Stimulated activated memory B cell treated with anti-CD40 and anti-IgM and Interleukin-4, amounts not matched to agents 10 μg/mL and 1 μg/mL and 100 μg/mL, for 72 hours (primary cell): ENCODE data around the gene MRPL40.
"Not testable (repeated sequence)": the region's sequence is repeated elsewhere in the genome, so short reads cannot be mapped to it uniquely, and the experiment has no call there.

ENCODE experiments used
- ATAC-seq: fragments of 150-1000 bp; cut with Tn5 transposase; 2 replicates; pipeline ENCODE4 v1.10.0; 2021
- H3K27ac Mint-ChIP-seq: one replicate; pipeline ENCODE4 v1.8.0; 2022; ENCODE audit warnings: mild to moderate bottlenecking, mixed read lengths
- H3K27me3 Mint-ChIP-seq: one replicate; pipeline ENCODE4 v1.8.0; 2022; ENCODE audit warnings: mixed read lengths
- H3K36me3 Mint-ChIP-seq: one replicate; pipeline ENCODE4 v1.8.0; 2022; ENCODE audit warnings: mixed read lengths
- H3K4me1 Mint-ChIP-seq: one replicate; pipeline ENCODE4 v1.8.0; 2022; ENCODE audit warnings: mixed read lengths
- H3K4me3 Mint-ChIP-seq: one replicate; pipeline ENCODE4 v1.8.0; 2022; ENCODE audit warnings: mild to moderate bottlenecking, moderate library complexity, mixed read lengths
- H3K9me3 Mint-ChIP-seq: one replicate; pipeline ENCODE4 v1.8.0; 2022; ENCODE audit warnings: mixed read lengths

Gene MRPL40

DNA sequence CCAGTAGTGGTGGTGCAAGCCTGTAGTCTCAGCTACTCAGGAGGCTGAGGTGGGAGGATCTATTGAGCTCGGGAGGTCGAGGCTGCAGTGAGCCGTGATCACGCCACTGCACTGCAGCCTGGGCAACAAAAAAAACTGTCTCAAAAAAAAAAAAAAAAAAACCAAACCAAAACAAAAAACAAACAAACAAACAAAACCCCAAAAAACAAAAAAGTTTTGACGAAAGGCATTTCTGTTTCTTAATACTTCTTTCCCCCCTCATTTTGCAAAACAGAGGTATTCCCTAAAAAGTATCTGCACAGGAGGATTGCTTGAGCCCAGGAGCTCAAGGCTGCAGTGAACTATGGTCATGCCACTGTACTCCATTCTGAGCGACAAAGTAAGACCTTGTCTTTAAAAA is 12.0 kb upstream of the MRPL40 start:
- H3K27ac Mint-ChIP-seq = peak overlapping the region; percentile 26
- H3K27me3 Mint-ChIP-seq = no peaks in the 10 kb centered on the region
- ATAC-seq = no peak
- H3K4me1 Mint-ChIP-seq = peaks cover 53% of the 10 kb centered on the region
- H3K36me3 Mint-ChIP-seq = peaks cover 17% of the 10 kb centered on the region
- H3K4me3 Mint-ChIP-seq = no peak overlapping the region
- H3K9me3 Mint-ChIP-seq = peaks cover 3% of the 10 kb centered on the region

DNA sequence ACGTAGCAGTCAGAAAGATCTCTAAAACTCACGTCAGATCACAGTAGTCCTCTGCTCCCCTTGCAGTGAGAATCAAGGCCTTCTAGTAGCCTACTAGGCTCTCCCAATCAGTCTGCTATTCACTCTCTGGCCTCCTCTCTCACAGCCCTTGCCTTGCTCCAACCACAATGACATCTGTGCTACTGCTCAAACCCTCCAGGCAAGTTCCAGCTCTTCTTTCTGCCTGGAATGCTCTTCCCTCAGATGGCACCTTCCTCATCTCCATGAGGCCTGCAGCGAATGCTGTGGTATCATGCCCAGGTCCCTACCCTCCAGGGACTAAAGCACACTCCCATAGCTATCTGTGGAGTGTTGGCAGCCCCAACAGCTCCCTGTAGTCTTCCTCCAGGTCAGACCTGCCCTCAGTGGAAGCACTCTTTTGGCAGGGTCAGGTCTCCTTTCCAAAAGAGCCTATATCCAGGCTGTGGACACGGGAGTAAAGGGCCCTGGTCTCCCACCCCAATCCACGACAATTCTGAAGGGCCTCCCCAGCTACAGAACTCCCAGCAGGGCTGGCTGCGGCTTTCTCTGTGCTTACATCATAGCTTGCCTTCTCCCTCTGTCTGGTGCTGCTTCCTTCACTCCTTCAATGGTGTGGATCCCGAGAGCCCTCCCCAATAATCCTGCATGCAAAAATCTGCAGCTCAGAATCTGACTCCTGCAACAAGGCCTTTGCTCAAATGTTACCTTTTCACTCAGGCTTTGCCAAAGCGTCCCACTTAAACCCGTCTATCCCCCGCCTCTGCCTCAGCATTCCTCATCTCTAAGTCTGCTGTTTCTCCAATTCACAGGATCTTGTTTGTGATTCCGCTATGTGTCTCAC is 9.7 kb upstream of the MRPL40 start:
- Mint-ChIP-seq H3K4me3 (no peak overlapping the region), H3K27ac (peak overlapping the region; percentile 14), H3K4me1 (peaks cover 63% of the 10 kb centered on the region), H3K36me3 (peaks cover 14% of the 10 kb centered on the region), H3K27me3 (no peaks in the 10 kb centered on the region), H3K9me3 (peaks cover 3% of the 10 kb centered on the region)
- ATAC-seq = no peak

DNA sequence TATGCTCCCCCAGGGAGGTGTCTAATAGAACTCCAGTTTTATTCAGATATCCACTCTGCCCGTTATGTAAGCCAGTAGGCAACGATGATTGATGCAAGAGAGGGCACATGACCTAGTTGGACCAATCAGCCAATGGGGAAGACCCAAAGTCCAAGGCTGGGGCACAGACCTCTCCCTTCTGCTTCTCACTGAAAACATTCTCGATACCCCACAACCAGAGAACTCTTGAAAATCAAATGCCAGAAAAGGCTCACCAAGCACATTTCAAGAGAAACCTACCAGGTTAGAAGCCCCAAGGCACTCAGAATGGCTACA is 8.2 kb upstream of the MRPL40 start:
- Mint-ChIP-seq H3K4me3 (no peak overlapping the region), H3K4me1 (peaks cover 68% of the 10 kb centered on the region), H3K9me3 (no peaks in the 10 kb centered on the region), H3K27ac (no peak overlapping the region), H3K27me3 (no peaks in the 10 kb centered on the region), H3K36me3 (peaks cover 9% of the 10 kb centered on the region)
- no peak for ATAC-seq

DNA sequence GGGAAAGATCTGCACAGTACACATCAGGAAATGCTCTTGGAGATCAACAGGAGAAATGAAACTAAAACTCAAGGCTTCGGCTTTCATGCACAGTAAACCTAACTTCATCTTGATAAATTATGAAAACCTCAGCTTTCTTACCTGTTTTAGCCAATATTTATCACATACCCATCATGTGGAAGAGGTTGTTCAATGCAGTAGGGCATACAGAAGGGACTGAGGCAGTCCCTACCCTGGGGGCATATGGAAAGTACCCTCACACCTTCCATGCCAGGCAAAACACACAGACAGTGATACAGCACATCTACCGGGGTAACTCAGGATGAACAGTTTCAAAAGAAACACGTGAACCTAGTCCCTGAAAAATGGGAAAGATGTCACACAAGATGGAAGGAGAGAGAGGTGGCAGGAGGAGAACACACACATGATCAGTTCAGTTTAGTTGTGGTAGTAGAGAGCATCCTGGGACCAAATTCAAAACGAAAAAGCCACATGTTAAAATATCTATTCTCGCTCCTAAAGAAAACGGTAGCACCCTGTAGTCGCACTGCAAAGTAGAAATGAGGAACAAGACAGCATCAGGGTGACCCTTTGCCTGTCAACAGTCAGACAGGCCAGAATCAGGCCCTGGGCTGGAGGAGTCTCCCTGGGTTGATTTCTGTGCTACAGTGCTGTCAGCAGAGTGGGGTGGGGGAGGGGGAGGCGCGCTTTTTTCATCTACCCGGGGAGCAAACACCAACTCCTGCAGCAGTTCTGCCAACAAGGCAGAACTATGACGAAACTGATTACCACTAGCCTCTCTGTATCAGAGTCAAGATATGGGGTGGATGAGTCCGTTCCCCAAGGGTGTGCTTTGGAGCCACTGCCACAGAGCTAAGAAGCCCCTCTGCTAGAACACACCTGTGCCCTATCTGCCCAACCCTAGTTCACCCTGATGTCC is 2.1 kb upstream of the MRPL40 start:
- Mint-ChIP-seq H3K9me3 (no peaks in the 10 kb centered on the region), H3K27me3 (no peaks in the 10 kb centered on the region), H3K36me3 (peaks cover 10% of the 10 kb centered on the region), H3K27ac (peak overlapping the region; percentile 97), H3K4me1 (peaks cover 69% of the 10 kb centered on the region), H3K4me3 (peak overlapping the region; percentile 96)
- ATAC-seq = no peak

DNA sequence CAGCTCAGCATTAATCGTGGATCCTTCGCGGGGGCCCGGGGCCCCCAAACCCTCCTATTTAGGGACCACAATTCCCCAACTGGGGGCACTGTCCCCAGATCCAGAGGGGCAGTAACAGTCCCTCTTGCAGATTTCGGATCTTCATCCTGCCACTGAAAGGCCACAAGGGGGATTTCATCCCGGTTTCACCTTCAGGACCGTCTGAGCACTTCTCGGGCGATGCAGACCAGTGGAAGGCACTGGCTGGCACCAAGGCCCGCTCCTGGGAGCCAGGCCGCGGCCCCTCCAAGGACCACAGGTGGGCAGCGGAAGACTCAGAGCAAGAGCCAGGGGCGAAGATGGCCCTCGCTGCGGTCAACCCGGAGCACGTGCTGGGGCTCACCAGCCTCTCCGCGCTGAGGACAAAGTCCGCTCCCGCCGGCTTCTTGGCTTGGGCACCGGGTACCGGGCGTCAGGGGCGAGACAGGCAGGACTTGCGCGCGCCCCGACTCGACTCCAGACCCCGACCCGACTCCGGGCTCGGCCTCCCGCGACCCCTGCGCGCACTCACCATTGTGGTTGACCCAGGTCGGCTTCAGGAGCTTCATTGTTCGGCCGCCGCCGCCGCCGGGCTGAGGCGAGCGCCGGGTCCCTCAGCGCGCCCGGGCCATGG is 1.3 kb upstream of the MRPL40 start:
- ATAC-seq = no peak
- H3K36me3 Mint-ChIP-seq = peaks cover 14% of the 10 kb centered on the region
- H3K4me1 Mint-ChIP-seq = peaks cover 71% of the 10 kb centered on the region
- no peaks in the 10 kb centered on the region for H3K9me3 Mint-ChIP-seq
- H3K4me3 Mint-ChIP-seq = peak overlapping the region; percentile 96
- peak overlapping the region; percentile 97 for H3K27ac Mint-ChIP-seq
- H3K27me3 Mint-ChIP-seq = no peaks in the 10 kb centered on the region

DNA sequence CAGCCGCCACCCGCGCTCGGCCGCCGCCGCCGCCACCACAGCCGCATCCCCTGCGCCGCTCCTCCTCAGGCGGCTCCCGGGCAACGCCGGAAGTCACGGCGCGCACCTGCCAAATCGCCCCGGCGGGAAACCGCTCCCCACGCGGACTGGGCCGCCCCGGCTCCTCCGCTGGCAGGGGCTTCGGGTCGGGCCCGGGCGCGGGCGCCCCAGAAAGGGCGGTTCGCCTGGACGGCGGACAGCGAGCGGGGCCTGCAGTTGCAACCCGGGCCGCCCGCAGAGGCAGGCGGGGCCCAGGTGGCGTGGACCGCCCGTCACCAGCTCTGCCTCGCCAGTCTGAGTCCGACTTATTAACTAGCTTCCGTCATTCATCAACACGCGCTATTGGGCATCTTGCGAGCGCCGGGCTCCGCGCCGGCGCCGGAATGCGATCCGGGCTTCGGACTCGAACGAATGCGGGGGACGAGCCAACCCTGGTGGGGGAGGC is 654 bp upstream of the MRPL40 start, which contains the start of gene HIRA:
TSS of gene HIRA (minus strand) at position 85 of the 484 bp plus-strand sequence. CDS start 257 bp downstream, outside the sequence.
- no peaks in the 10 kb centered on the region for H3K27me3 Mint-ChIP-seq
- peaks cover 7% of the 10 kb centered on the region for H3K36me3 Mint-ChIP-seq

DNA sequence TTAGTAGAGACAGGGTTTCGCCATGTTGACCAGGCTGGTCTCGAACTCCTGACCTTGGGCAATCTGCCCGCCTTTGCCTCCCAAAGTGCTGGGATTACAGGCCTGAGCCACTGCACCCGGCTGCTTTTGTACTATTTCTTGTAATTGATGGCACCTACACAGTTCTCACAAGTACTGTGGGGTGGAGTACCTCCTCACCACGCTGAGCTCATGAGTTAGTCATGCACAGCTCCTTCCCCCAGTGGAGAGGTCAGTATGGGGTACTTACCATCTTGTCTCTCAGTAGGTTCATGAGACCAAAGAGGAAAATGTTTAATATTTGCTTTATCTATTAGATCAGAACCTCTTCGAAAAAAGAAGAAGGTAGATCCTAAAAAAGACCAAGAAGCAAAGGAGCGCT is 2.1 kb downstream of the MRPL40 start:
- Mint-ChIP-seq H3K27me3 (no peaks in the 10 kb centered on the region), H3K9me3 (no peaks in the 10 kb centered on the region), H3K4me3 (peak overlapping the region; percentile 60), H3K27ac (peak overlapping the region; percentile 97), H3K36me3 (peaks cover 13% of the 10 kb centered on the region), H3K4me1 (peaks cover 53% of the 10 kb centered on the region)
- ATAC-seq = no peak

More for the DNA sequence above, 654 bp upstream of the MRPL40 start, which contains the start of gene HIRA:
- H3K4me1 Mint-ChIP-seq = peaks cover 68% of the 10 kb centered on the region
- peak within 1 kb of the TSS; percentile 96 for H3K4me3 Mint-ChIP-seq
- ATAC-seq = peak; percentile 76
- H3K9me3 Mint-ChIP-seq = no peaks in the 10 kb centered on the region
- H3K27ac Mint-ChIP-seq = peak within 1 kb of the TSS; percentile 97

DNA sequence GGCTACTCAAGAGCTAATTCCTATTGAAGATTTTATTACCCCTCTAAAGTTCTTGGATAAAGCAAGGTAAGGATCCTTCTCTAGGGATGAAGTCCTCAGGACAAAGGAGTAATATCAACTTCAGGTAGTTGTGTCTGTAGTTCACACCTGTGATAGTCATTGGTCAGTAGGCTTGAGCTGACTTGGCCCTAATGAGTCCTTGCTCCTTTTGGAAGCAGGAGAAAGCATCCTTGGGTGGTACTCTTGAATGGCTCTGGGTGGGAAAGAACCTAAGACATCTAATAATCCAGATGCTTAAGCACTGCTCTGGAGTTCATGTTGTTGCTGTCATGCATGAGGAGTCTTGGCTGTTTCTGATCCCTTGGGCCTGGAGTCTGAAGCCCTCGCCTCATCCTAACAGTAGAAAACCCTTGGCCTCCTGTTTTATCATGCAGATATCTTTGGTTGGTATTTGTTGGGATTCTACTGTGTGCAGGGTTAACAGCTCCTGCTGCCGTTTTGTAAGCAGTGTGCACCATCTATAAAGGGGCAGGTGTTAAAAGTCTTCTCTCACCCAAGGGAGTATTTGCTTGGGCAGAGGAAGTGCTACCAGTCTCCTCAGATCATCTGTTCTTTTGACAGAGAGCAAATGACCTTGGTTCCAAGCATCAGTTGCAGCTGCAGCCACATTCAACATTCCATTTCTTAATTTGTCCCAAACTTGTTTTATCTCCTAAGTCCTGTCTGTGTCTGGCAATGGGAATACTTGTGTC is 2.7 kb downstream of the MRPL40 start:
- Mint-ChIP-seq H3K27me3 (no peaks in the 10 kb centered on the region), H3K4me1 (peaks cover 47% of the 10 kb centered on the region), H3K9me3 (no peaks in the 10 kb centered on the region), H3K27ac (peak overlapping the region; percentile 97), H3K36me3 (peaks cover 13% of the 10 kb centered on the region), H3K4me3 (no peak overlapping the region)
- no peak for ATAC-seq

DNA sequence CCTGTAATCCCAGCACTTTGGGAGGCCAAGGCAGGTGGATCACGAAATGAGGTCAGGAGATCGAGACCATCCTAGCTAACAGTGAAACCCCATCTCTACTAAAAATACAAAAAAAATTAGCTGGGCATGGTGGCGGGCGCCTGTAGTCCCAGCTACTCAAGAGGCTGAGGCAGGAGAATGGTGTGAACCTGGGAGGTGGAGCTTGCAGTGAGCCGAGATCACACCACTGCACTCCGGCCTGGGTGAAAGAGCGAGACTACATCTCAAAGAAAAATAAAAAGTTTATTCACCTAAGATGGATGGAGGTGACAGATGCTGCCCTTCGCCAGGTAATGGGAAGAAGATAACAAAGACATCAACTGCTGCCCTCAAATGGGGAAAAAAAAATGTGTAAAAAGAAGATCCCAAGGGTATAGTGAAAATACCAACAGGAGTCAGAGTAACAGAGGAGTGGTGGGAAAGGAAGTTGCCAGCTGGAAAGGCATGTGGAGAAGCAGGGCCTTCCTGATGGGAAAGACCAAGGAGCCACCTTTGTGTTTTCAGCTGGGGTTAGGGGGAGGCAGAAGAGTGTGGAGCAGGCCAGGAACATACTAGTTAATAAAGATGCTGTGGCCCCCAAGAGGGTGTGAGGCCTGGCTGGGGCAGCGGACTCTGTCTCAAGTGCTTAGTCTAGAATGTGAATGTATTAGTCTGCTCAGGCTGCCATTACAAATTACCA is 4.3 kb downstream of the MRPL40 start:
- H3K4me1 Mint-ChIP-seq = peaks cover 43% of the 10 kb centered on the region
- ATAC-seq, H3K4me3 Mint-ChIP-seq, H3K27me3 Mint-ChIP-seq, H3K9me3 Mint-ChIP-seq: not testable (repeated sequence)
- peaks cover 15% of the 10 kb centered on the region for H3K36me3 Mint-ChIP-seq
- peak overlapping the region; percentile 1 for H3K27ac Mint-ChIP-seq

DNA sequence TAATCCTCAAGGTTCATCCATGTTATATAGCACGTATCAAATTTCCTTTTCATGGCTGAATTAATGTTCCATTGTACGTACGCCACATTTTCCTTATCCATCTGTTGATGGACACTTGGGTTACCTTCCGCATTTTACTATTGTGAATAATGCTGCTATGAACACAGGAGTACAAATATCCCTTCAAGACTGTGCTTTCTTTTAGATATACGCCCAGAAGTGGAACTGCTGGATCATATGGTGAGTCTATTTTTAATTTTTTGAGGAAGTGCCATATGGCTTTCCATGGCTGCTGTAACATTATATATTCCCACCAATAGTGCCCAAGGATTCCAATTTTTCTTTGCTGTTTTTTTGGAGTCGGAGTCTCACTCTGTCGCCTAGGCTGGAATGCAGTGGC is 6.0 kb downstream of the MRPL40 start:
- Mint-ChIP-seq H3K9me3 (no peaks in the 10 kb centered on the region), H3K36me3 (peaks cover 23% of the 10 kb centered on the region), H3K27me3 (no peaks in the 10 kb centered on the region), H3K27ac (no peak overlapping the region), H3K4me1 (peaks cover 39% of the 10 kb centered on the region), H3K4me3 (no peak overlapping the region)
- no peak for ATAC-seq

DNA sequence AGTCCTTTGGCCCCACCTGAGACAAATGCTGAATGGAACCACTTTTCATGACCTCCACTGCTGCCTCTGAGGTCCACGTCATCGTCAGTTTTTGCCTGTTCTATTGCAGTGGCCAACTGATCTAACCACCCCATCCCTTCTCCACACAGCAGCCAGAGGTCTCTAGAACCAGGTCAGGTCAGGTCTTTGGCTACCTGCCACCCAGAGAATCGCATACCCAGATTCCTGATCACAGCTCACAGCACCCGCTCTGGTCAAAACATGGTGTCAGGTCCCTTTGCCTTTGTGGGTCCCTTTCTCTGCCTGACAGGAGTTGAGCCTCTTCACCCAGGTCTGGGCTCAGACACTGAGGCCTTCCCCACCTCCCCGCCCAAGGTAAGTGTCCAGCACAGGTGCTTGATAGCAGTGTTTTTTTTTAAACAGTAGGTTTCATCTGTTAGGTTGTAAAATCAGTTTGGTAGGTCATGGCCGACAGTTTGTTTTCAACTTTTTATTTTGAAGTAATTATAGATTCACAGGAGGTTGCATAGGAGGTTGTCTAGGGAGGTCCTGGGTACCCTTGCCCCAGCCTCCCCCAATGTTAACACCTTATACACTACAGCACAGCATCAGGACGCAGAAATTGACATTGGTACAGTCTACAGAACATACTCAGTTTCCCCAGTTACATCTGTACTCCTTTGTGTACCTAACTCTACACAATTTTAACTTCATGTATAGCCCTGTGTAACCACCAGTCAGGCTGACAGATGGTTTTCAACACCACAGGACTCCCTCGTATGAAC is 8.3 kb downstream of the MRPL40 start:
- no peak overlapping the region for H3K4me3 Mint-ChIP-seq
- no peaks in the 10 kb centered on the region for H3K27me3 Mint-ChIP-seq
- peaks cover 38% of the 10 kb centered on the region for H3K4me1 Mint-ChIP-seq
- no peaks in the 10 kb centered on the region for H3K9me3 Mint-ChIP-seq
- peaks cover 30% of the 10 kb centered on the region for H3K36me3 Mint-ChIP-seq
- peak overlapping the region; percentile 49 for H3K27ac Mint-ChIP-seq
- ATAC-seq = no peak

DNA sequence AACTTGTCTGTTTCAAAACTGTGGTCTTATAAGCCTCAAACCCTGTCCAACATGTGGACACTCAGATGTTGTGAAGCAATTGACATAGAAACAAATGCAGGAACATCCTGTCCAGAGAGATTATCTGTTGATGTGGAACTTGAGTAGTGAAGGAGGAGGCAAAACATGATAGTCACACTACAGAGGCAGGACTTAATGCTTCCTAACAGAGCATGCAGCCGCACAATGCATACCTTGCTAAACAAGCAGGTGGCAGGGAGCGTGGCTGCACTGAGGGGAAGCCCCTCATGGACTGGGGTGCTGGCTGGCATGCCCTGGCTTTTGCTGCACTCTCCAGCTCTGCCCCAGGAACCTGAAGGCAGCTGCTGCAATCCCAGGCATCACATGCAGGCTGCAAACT is 9.8 kb downstream of the MRPL40 start:
- no peak overlapping the region for H3K4me3 Mint-ChIP-seq
- H3K36me3 Mint-ChIP-seq = peaks cover 36% of the 10 kb centered on the region
- no peaks in the 10 kb centered on the region for H3K9me3 Mint-ChIP-seq
- peak overlapping the region; percentile 22 for H3K27ac Mint-ChIP-seq
- H3K4me1 Mint-ChIP-seq = peaks cover 44% of the 10 kb centered on the region
- no peak for ATAC-seq
- no peaks in the 10 kb centered on the region for H3K27me3 Mint-ChIP-seq

DNA sequence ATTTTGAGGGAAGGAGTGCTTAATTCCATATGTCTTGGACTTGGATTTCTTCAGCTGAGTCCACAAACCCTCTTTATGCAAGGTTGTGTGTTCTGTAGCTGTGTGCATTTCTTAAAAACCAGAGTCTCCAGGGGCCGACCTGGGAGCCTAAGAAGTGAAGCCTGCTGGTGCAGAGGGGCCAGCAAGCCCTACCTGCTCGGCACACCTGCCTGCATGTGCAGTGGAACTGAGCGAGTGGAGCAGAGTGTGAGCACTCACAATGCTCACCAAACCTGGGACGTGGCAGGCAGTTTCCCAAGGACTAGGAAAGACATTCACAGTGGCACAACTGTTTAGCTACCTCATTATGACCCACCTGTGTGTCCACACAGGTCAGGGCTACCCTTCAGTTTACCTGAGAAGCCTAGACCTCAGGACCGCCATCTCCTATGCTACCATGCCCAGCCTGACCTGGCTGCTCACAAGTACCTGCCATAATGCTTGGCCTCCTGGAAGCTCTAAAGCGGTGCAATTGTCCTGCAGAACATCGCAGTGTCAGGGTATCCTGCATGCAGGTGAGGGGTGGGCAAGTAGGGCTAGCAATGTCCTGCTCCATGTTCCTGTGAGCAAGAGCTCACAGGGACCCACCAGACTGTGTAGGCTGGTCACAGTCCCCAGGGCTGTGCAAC is 11.3 kb downstream of the MRPL40 start:
- no peak for ATAC-seq
- H3K27ac Mint-ChIP-seq = peak overlapping the region; percentile 32
- H3K4me1 Mint-ChIP-seq = peaks cover 53% of the 10 kb centered on the region
- H3K4me3 Mint-ChIP-seq = no peak overlapping the region
- no peaks in the 10 kb centered on the region for H3K9me3 Mint-ChIP-seq
- H3K36me3 Mint-ChIP-seq = peaks cover 29% of the 10 kb centered on the region
- no peaks in the 10 kb centered on the region for H3K27me3 Mint-ChIP-seq
